IMR-90 (cell line): ENCODE results near the gene RUFY2. TPM values are rescaled to one million over a fixed set of nuclear protein-coding genes. Genes with fewer than 3 reads are reported as not detected.

ENCODE experiments used
- ATAC-seq: fragments of 200-7000 bp; cut with Tn5 transposase; 2 replicates; pipeline ENCODE4 v1.9.1; 2020; ENCODE audit warnings: low read depth, mild to moderate bottlenecking, moderate library complexity
- BruUV-seq: library from RNA; stranded (reverse); fragments of 400-500 nt; replicated peaks from 2 replicates; lab custom pipeline; 2021; lab: Mats Ljungman, UMichigan
- CTCF ChIA-PET: fragments of 300-600 bp; formaldehyde crosslinking; extraction: SDS; loops from one replicate; lab custom pipeline; 2021; ENCODE audit warnings: antibody characterized with exemption; lab: Yijun Ruan, JAX
- POLR2A ChIA-PET: fragments of 300-600 bp; sonication (Branson Sonifier 250); formaldehyde crosslinking; loops from one replicate; lab custom pipeline; 2022; ENCODE audit warnings: antibody characterized with exemption; ENCODE audit not compliant: unreplicated experiment; lab: Charles Lee
- DNase-seq: peaks from one replicate; pipeline ENCODE4 v3.0.0; 2013
- H2AFZ ChIP-seq: replicated peaks from 2 replicates; pipeline ENCODE3; 2013; ENCODE audit warnings: low read length, mild to moderate bottlenecking; ENCODE audit not compliant: poor library complexity
- H2AK5ac ChIP-seq: 2 replicates; pipeline ENCODE4 v1.6.1; 2013; ENCODE audit warnings: low read depth, low read length, inconsistent platforms
- H2AK9ac ChIP-seq: replicated peaks from 2 replicates; pipeline ENCODE3; 2013; ENCODE audit warnings: mild to moderate bottlenecking, low read depth, low read length, moderate library complexity; ENCODE audit not compliant: poor library complexity
- H2BK120ac ChIP-seq: 2 replicates; pipeline ENCODE4 v1.6.1; 2013; ENCODE audit warnings: low read depth, low read length, inconsistent platforms
- H2BK15ac ChIP-seq: 3 replicates; pipeline ENCODE4 v1.6.1; 2013; ENCODE audit warnings: low read depth, low read length, inconsistent platforms
- H2BK20ac ChIP-seq: 2 replicates; pipeline ENCODE4 v1.6.1; 2013; ENCODE audit warnings: low read depth, mild to moderate bottlenecking, inconsistent platforms, low read length, moderate library complexity
- H2BK5ac ChIP-seq: 2 replicates; pipeline ENCODE4 v1.6.1; 2013; ENCODE audit warnings: mild to moderate bottlenecking, low read depth, low read length, inconsistent platforms; ENCODE audit not compliant: poor library complexity, severe bottlenecking
- H3K14ac ChIP-seq: replicated peaks from 2 replicates; pipeline ENCODE4 v1.6.1; 2013; ENCODE audit warnings: low read depth, low read length, inconsistent platforms
- H3K18ac ChIP-seq: 2 replicates; pipeline ENCODE4 v1.6.1; 2013; ENCODE audit warnings: low read depth, low read length, control low read depth
- H3K23ac ChIP-seq: 2 replicates; pipeline ENCODE4 v1.6.1; 2013; ENCODE audit warnings: low read depth, low read length, inconsistent platforms
- H3K27ac ChIP-seq: 2 replicates; pipeline ENCODE4 v1.5.1; 2013; ENCODE audit warnings: mild to moderate bottlenecking, control low read depth, low read length; ENCODE audit not compliant: insufficient read depth
- H3K27me3 ChIP-seq: 2 replicates; pipeline ENCODE4 v1.6.1; 2013; ENCODE audit warnings: low read length; ENCODE audit not compliant: control insufficient read depth, insufficient read depth
- H3K36me3 ChIP-seq: 2 replicates; pipeline ENCODE4 v1.6.1; 2013; ENCODE audit warnings: low read length, mixed read lengths; ENCODE audit not compliant: control insufficient read depth, insufficient read depth
- H3K4ac ChIP-seq: 2 replicates; pipeline ENCODE4 v1.6.1; 2013; ENCODE audit warnings: low read depth, low read length, inconsistent platforms
- H3K4me1 ChIP-seq: 2 replicates; pipeline ENCODE4 v1.6.1; 2013; ENCODE audit warnings: low read length, mixed read lengths; ENCODE audit not compliant: control insufficient read depth, insufficient read depth
- H3K4me2 ChIP-seq: 2 replicates; pipeline ENCODE4 v1.6.1; 2013; ENCODE audit warnings: low read depth, mild to moderate bottlenecking, control low read depth, low read length, moderate library complexity
- H3K4me3 ChIP-seq: 2 replicates; pipeline ENCODE4 v1.5.1; 2013; ENCODE audit warnings: low read depth, mild to moderate bottlenecking, control low read depth, low read length, moderate library complexity; ENCODE audit not compliant: insufficient read depth
- H3K56ac ChIP-seq: 2 replicates; pipeline ENCODE4 v1.6.1; 2013; ENCODE audit warnings: low read length, inconsistent platforms; ENCODE audit not compliant: insufficient read depth; ENCODE audit errors: extremely low read depth
- H3K79me1 ChIP-seq, 2 experiments: 2 replicates each; pipeline ENCODE4 v1.6.1; 2013; ENCODE audit warnings: low read length in 2 of 2, inconsistent platforms in 1 of 2, low read depth in 1 of 2
- H3K9ac ChIP-seq: 2 replicates; pipeline ENCODE4 v1.6.1; 2013; ENCODE audit warnings: low read depth, low read length, control low read depth
- H3K9me1 ChIP-seq: 2 replicates; pipeline ENCODE4 v1.6.1; 2013; ENCODE audit warnings: low read length, inconsistent platforms; ENCODE audit not compliant: insufficient read depth
- H3K9me3 ChIP-seq: 2 replicates; pipeline ENCODE4 v1.6.1; 2013; ENCODE audit warnings: low read length; ENCODE audit not compliant: control insufficient read depth, insufficient read depth
- H4K20me1 ChIP-seq: 2 replicates; pipeline ENCODE4 v1.6.1; 2013; ENCODE audit warnings: low read length, inconsistent platforms; ENCODE audit not compliant: insufficient read depth
- H4K5ac ChIP-seq: 2 replicates; pipeline ENCODE4 v1.6.1; 2013; ENCODE audit warnings: mild to moderate bottlenecking, low read depth, low read length, control low read depth
- H4K8ac ChIP-seq, 2 experiments: 2 replicates each; pipeline ENCODE4 v1.6.1; 2013; ENCODE audit warnings: low read depth in 2 of 2, low read length in 2 of 2, control low read depth in 1 of 2, inconsistent platforms in 1 of 2
- H4K91ac ChIP-seq: 2 replicates; pipeline ENCODE4 v1.6.1; 2013; ENCODE audit warnings: low read depth, low read length, inconsistent platforms; ENCODE audit not compliant: insufficient read depth
- BHLHE40 ChIP-seq: fragments of 150-350 bp; IDR thresholded peaks from 2 replicates; pipeline ENCODE4 v1.6.1; 2016; ENCODE audit warnings: mild to moderate bottlenecking, low read depth, low read length
- CTCF ChIP-seq: conservative IDR thresholded peaks from 2 replicates; pipeline ENCODE4 v1.5.1; 2012; ENCODE audit warnings: mild to moderate bottlenecking, low read depth, low read length, improper control_type of control experiment
- ELK1 ChIP-seq: fragments of 150-350 bp; IDR thresholded peaks from 2 replicates; pipeline ENCODE4 v1.6.1; 2016; ENCODE audit warnings: low read depth, mild to moderate bottlenecking, low read length, moderate library complexity, borderline replicate concordance
- MAFK ChIP-seq: IDR thresholded peaks from 2 replicates; pipeline ENCODE4 v1.6.1; 2012; ENCODE audit warnings: low read depth, low read length, improper control_type of control experiment
- NFE2L2 ChIP-seq: fragments of 150-350 bp; IDR thresholded peaks from 2 replicates; pipeline ENCODE4 v1.6.1; 2016; ENCODE audit warnings: low read depth, mild to moderate bottlenecking, low read length
- RCOR1 ChIP-seq: IDR thresholded peaks from 2 replicates; pipeline ENCODE4 v1.6.1; 2012; ENCODE audit warnings: mild to moderate bottlenecking, low read length, improper control_type of control experiment; ENCODE audit not compliant: insufficient replicate concordance
- SMC3 ChIP-seq: fragments of 150-350 bp; IDR thresholded peaks from 2 replicates; pipeline ENCODE4 v1.6.1; 2016; ENCODE audit warnings: low read depth, mild to moderate bottlenecking, antibody characterized with exemption, low read length, moderate library complexity
- USF2 ChIP-seq: fragments of 150-350 bp; IDR thresholded peaks from 2 replicates; pipeline ENCODE4 v1.6.1; 2017; ENCODE audit warnings: mild to moderate bottlenecking, antibody characterized with exemption, low read length, low read depth
- WGBS, 2 experiments: methylation state at CpG; one replicate each; pipeline versions ENCODE4 v1.1.5 to v1.1.7; 2013; ENCODE audit warnings: missing lambda C conversion rate in 2 of 2; ENCODE audit not compliant: insufficient read length in 1 of 2; ENCODE audit errors: extremely low coverage in 2 of 2; 5-methylcytosine and 5-hydroxymethylcytosine counted together
- dilution Hi-C: fragments of 300-500 bp; cut with HindIII; formaldehyde crosslinking; loops from one replicate; pipeline ENCODE4 v1.14.3; 2018; ENCODE audit warnings: low sequenced_read_pairs; ENCODE audit not compliant: unreplicated experiment
- in situ Hi-C: fragments of 300-500 bp; cut with MboI; formaldehyde crosslinking; loops from 3 replicates; pipeline ENCODE4 v1.14.3; 2019; ENCODE audit warnings: low sequenced_read_pairs, inconsistent platforms, mixed read lengths
- intact Hi-C: fragments of 100-400 bp; cut with micrococcal nuclease; formaldehyde crosslinking; loops from 2 replicates; pipeline ENCODE4 v1.10.0; 2022
- polyA plus RNA-seq, 3 experiments: library from polyadenylated mRNA; depleted of rRNA; stranded (reverse); fragments of >200 nt; gene quantifications; 2 replicates each; pipeline ENCODE4 v1.2.3, GENCODE V29; 2012; ENCODE audit warnings: low replicate concordance in 1 of 3
- total RNA-seq: library from RNA; depleted of rRNA; stranded (reverse); fragments of >200 nt; gene quantifications from 2 replicates; pipeline ENCODE4 v1.2.3, GENCODE V29; 2012

RUFY2 gene
- total and polyA plus RNA-seq, 2 of the 4 experiments (the other 2 are of a cell fraction): 6.7 to 6.8 TPM

- no peaks in the 10 kb centered on the region for H3K9me1 ChIP-seq
- in situ Hi-C loops: no loop called here
- no peak overlapping the region for H3K4ac ChIP-seq
- no CpG with 5 or more reads among the region's 2 CpGs for WGBS, 2 experiments
- H4K5ac ChIP-seq: no peak overlapping the region
- intact Hi-C loops: no loop called here
- dilution Hi-C loops: no loop called here
- no peak overlapping the region for H3K18ac ChIP-seq
- H4K91ac ChIP-seq: no peak overlapping the region
- H3K36me3 ChIP-seq: peaks cover 41% of the 10 kb centered on the region
- H3K4me3 ChIP-seq: no peak overlapping the region
- no peak for DNase-seq
- H3K9me3 ChIP-seq: peaks cover 5% of the 10 kb centered on the region
- H2AK5ac ChIP-seq: no peak overlapping the region
- no TSS peak for BruUV-seq
- H3K4me1 ChIP-seq: no peaks in the 10 kb centered on the region
- CTCF ChIA-PET: no interaction called here
- TF ChIP-seq NFE2L2 (no peak), USF2 (no peak), SMC3 (no peak), RCOR1 (no peak), BHLHE40 (no peak), CTCF (no peak), MAFK (no peak), ELK1 (no peak)
- no peak overlapping the region for H2BK120ac ChIP-seq
- no peaks in the 10 kb centered on the region for H3K27me3 ChIP-seq
- no peak overlapping the region for H3K9ac ChIP-seq
- H2BK5ac ChIP-seq: no peak overlapping the region
- H3K27ac ChIP-seq: no peak overlapping the region
- POLR2A ChIA-PET: no interaction called here
- H3K23ac ChIP-seq: no peak overlapping the region
- H3K4me2 ChIP-seq: no peak overlapping the region
- no peak for ATAC-seq
- H4K8ac ChIP-seq: no peak overlapping the region
- no peak overlapping the region for H2AFZ ChIP-seq
- no peak overlapping the region for H2AK9ac ChIP-seq
- no peaks in the 10 kb centered on the region for H4K20me1 ChIP-seq
- H3K79me1 ChIP-seq: peaks cover 0 to 2% of the 10 kb centered on the region in 2 experiments; a peak in 1 of 4 replicates
- H2BK20ac ChIP-seq: no peak overlapping the region
- no peak overlapping the region for H3K14ac ChIP-seq
- H2BK15ac ChIP-seq: no peak overlapping the region
- H3K56ac ChIP-seq: no peak overlapping the region
These were observed 40.0 kb downstream of the RUFY2 start for GRCh38 chr10:68367121-68367520.
